ENCODE results near the gene ATF7IP2. TPM values are rescaled to one million over a fixed set of nuclear protein-coding genes. Genes with fewer than 3 reads are reported as not detected.
"Not testable (repeated sequence)": the region's sequence is repeated elsewhere in the genome, so short reads cannot be mapped to it uniquely, and the experiment has no call there.

Gene ATF7IP2
- total RNA-seq, 2 experiments from 2014 or later: 28.4 to 34.5 TPM

DNA sequence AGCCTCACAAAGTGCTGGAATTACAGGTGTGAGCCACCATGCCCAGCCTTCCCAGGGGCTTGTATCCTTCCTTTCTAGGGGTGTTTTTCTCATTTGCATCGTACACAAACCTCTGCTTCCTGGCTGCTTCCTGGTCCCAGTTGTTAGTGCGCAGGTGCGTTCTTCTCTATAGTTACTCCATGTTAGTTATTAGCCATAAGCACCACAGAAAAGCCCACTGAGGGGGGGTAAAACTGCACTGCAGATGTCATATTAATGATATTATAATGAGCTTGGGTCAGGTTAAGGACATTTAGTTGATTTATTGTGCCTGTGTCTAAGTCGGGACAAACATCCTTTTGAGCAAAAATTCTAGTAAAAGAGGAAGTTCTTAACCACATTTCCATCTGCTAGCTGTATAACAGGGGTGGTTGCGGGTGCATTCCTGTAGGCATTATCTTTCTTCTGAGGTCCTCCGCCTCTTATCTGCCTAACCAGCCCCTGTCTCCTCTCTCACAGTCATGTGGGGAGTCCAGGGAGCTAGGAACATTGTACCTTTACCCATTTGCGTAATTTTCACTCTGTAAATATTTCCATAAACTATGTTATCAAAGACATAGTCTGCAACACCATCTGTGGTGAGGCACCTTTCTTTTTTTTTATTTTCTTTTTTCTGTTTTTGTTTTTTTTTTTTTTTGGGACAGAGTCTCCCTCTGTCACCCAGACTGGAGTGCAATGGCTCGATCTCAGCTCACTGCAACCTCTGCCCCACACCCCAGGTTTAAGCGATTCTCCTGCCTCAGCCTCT, 23.6 kb upstream of the ATF7IP2 start:
- Histone ChIP-seq H3K79me2 (ENCODE audit: insufficient read depth, low read depth, low read length) (no peaks in the 10 kb centered on the region), H3K4me2 (ENCODE audit: low read length) (peak overlapping the region; percentile 49; the same call in 1 of the 2 replicates), H3K36me3 (ENCODE audit: insufficient read depth, low read length) (no peaks in the 10 kb centered on the region), H3K4me1 (ENCODE audit: insufficient read depth, low read length, poor library complexity, severe bottlenecking) (peaks cover 6% of the 10 kb centered on the region), H2AFZ (ENCODE audit: low read length) (no peak overlapping the region), H3K9me2 (ENCODE audit: insufficient read depth, low read length) (no peaks in the 10 kb centered on the region), H3K4me3 (ENCODE audit: low read depth, low read length, poor library complexity, severe bottlenecking) (no peak overlapping the region), H4K20me1 (ENCODE audit: insufficient read depth, low read length) (no peaks in the 10 kb centered on the region), H3K9me3 (ENCODE audit: low read length) (no peaks in the 10 kb centered on the region), H3K27ac (ENCODE audit: low read depth, low read length, poor library complexity, severe bottlenecking) (no peak overlapping the region)
- ChIA-PET CTCF (ENCODE audit: unreplicated experiment) (no interaction called here), POLR2A (interaction anchor here (0.7 kb wide), 2 partner anchors 8 to 122 kb away, joined by 3 read pairs; no protein-coding TSS in a partner anchor)
- BruUV-seq (replicated peaks): no TSS peak
- intact Hi-C loops (cut with micrococcal nuclease; ENCODE audit: unreplicated experiment): no loop called here
- TF ChIP-seq EZH2phosphoT487 (IDR thresholded peaks at IDR 0.05; ENCODE audit: borderline replicate concordance, low read depth, low read length): no peak
- TF ChIP-seq, protein P1, sequence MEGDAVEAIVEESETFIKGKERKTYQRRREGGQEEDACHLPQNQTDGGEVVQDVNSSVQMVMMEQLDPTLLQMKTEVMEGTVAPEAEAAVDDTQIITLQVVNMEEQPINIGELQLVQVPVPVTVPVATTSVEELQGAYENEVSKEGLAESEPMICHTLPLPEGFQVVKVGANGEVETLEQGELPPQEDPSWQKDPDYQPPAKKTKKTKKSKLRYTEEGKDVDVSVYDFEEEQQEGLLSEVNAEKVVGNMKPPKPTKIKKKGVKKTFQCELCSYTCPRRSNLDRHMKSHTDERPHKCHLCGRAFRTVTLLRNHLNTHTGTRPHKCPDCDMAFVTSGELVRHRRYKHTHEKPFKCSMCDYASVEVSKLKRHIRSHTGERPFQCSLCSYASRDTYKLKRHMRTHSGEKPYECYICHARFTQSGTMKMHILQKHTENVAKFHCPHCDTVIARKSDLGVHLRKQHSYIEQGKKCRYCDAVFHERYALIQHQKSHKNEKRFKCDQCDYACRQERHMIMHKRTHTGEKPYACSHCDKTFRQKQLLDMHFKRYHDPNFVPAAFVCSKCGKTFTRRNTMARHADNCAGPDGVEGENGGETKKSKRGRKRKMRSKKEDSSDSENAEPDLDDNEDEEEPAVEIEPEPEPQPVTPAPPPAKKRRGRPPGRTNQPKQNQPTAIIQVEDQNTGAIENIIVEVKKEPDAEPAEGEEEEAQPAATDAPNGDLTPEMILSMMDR (conservative IDR thresholded peaks at IDR 0.05; ENCODE audit: low read length): no peak
- peak; percentile 63 for DNase-seq (ENCODE audit: low spot score)

DNA sequence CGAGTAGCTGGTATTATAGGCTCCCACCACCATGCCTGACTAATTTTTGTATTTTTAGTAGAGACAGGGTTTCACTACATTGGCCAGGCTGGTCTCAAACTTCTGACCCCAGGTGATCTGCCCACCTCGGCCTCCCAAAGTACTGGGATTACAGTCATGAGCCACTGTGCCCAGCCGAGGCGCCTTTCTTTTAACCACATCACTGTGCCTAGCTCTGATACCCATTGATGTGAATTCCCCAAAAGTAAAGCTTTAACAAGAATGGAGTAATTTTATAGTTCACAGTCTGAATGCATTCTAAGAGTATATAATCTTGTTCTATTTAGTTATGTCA, 23.0 kb upstream of the ATF7IP2 start:
- H3K9me2 ChIP-seq (ENCODE audit: insufficient read depth, low read length); intact Hi-C loops (cut with micrococcal nuclease; ENCODE audit: unreplicated experiment); CTCF ChIA-PET (ENCODE audit: unreplicated experiment); H3K36me3 ChIP-seq (ENCODE audit: insufficient read depth, low read length); H3K9me3 ChIP-seq (ENCODE audit: low read length); H4K20me1 ChIP-seq (ENCODE audit: insufficient read depth, low read length); H3K27ac ChIP-seq (ENCODE audit: low read depth, low read length, poor library complexity, severe bottlenecking); H3K79me2 ChIP-seq (ENCODE audit: insufficient read depth, low read depth, low read length); H3K4me1 ChIP-seq (ENCODE audit: insufficient read depth, low read length, poor library complexity, severe bottlenecking); H2AFZ ChIP-seq (ENCODE audit: low read length); DNase-seq (ENCODE audit: low spot score); H3K4me2 ChIP-seq (ENCODE audit: low read length); H3K4me3 ChIP-seq (ENCODE audit: low read depth, low read length, poor library complexity, severe bottlenecking); BruUV-seq (replicated peaks): not testable (repeated sequence)
- POLR2A ChIA-PET: interaction anchor here (0.7 kb wide), 1 partner anchor 121 kb away, joined by 3 read pairs; no protein-coding TSS in a partner anchor

DNA sequence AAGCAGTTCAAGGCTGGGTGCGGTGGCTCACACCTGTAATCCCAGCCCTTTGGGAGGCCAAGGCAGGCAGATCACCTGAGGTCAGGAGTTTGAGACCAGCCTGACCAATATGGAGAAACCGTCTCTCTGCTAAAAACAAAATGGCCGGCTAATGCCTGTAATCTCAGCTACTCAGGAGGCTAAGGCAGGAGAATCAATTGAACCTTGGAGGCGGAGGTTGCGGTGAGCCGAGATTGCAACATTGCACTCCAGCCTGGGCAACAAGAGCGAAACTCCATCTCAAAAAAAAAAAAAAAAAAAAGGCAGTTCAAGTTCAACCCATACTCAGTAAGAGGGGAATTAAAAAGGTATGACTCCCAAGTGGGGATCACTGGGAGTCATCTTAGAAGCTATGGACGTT, 19.2 kb upstream of the ATF7IP2 start:
- intact Hi-C loops (cut with micrococcal nuclease; ENCODE audit: unreplicated experiment); H3K4me3 ChIP-seq (ENCODE audit: low read depth, low read length, poor library complexity, severe bottlenecking); H3K36me3 ChIP-seq (ENCODE audit: insufficient read depth, low read length); H3K27ac ChIP-seq (ENCODE audit: low read depth, low read length, poor library complexity, severe bottlenecking); POLR2A ChIA-PET; H3K9me3 ChIP-seq (ENCODE audit: low read length); H3K4me1 ChIP-seq (ENCODE audit: insufficient read depth, low read length, poor library complexity, severe bottlenecking); H3K4me2 ChIP-seq (ENCODE audit: low read length); CTCF ChIA-PET (ENCODE audit: unreplicated experiment); H2AFZ ChIP-seq (ENCODE audit: low read length); H3K79me2 ChIP-seq (ENCODE audit: insufficient read depth, low read depth, low read length); H3K9me2 ChIP-seq (ENCODE audit: insufficient read depth, low read length); DNase-seq (ENCODE audit: low spot score); H4K20me1 ChIP-seq (ENCODE audit: insufficient read depth, low read length); BruUV-seq (replicated peaks): not testable (repeated sequence)
